ENCODE data around the gene CABP4.
"Not testable (repeated sequence)": the region's sequence is repeated elsewhere in the genome, so short reads cannot be mapped to it uniquely, and the experiment has no call there.

The CABP4 gene

DNA sequence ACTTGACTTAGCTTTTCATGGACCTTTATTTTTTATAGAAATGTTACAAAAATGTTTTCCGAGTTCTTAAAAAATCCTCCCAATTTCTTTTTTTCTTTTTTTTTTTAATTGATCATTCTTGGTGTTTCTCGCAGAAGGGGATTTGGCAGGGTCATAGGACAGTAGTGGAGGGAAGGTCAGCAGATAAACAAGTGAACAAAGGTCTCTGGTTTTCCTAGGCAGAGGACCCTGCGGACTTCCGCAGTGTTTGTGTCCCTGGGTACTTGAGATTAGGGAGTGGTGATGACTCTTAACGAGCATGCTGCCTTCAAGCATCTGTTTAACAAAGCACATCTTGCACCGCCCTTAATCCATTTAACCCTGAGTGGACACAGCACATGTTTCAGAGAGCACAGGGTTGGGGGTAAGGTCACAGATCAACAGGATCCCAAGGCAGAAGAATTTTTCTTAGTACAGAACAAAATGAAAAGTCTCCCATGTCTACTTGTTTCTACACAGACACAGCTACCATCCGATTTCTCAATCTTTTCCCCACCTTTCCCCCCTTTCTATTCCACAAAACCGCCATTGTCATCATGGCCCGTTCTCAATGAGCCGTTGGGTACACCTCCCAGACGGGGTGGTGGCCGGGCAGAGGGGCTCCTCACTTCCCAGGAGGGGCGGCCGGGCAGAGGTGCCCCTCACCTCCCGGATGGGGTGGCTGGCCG, 22.3 kb downstream of the CABP4 start:
- H3K36me3 ChIP-seq (ENCODE audit: control insufficient read depth in 4 of 4, insufficient read depth in 4 of 4, low read length in 3 of 4); DNase-seq; H3K27ac ChIP-seq (ENCODE audit: insufficient read depth in 1 of 2, low read depth in 1 of 2, low read length in 2 of 2, poor library complexity in 1 of 2, severe bottlenecking in 2 of 2); H3K27me3 ChIP-seq (replicated peaks in 2 of 5; ENCODE audit: control insufficient read depth in 4 of 5, insufficient read depth in 5 of 5, low read length in 4 of 5); H3K4me1 ChIP-seq (ENCODE audit: control extremely low read depth in 1 of 4, control insufficient read depth in 4 of 4, insufficient read depth in 4 of 4, low read length in 3 of 4); POLR2A ChIA-PET; H3K9me3 ChIP-seq (ENCODE audit: control extremely low read depth in 1 of 5, control insufficient read depth in 4 of 5, insufficient read depth in 2 of 5, low read depth in 1 of 5, low read length in 4 of 5); H3K4me3 ChIP-seq (ENCODE audit: control insufficient read depth in 1 of 7, extremely low read depth in 1 of 7, insufficient read depth in 4 of 7, low read depth in 2 of 7, low read length in 6 of 7): not testable (repeated sequence)
- CTCF ChIA-PET, result interaction anchor here (0.9 to 1.0 kb wide), 2 partner anchors 52 to 76 kb away, joined by 3 read pairs; partner anchors contain the start of gene PPP1CA
- 86% methylated on average over 1 of the region's 16 CpGs for WGBS (ENCODE audit: insufficient coverage)

- CTCF ChIA-PET, result interaction anchor here (0.6 to 0.7 kb wide), 2 partner anchors 12 to 43 kb away, joined by 3 read pairs; no protein-coding TSS in a partner anchor
- H3K4me3 ChIP-seq (ENCODE audit: control insufficient read depth in 1 of 7, extremely low read depth in 1 of 7, insufficient read depth in 4 of 7, low read depth in 2 of 7, low read length in 6 of 7), result peak overlapping the region; percentile 41 to 86 (median 75)
- H3K27ac ChIP-seq (ENCODE audit: insufficient read depth in 1 of 2, low read depth in 1 of 2, low read length in 2 of 2, poor library complexity in 1 of 2, severe bottlenecking in 2 of 2), result peak overlapping the region; percentile 40 to 81
- no peaks in the 10 kb centered on the region for H3K9me3 ChIP-seq (ENCODE audit: control extremely low read depth in 1 of 5, control insufficient read depth in 4 of 5, insufficient read depth in 2 of 5, low read depth in 1 of 5, low read length in 4 of 5)
- WGBS (ENCODE audit: insufficient coverage), result 34% methylated on average over 15 of the region's 19 CpGs
- peaks cover 0 to 8% (median 2%) of the 10 kb centered on the region in 4 experiments for H3K36me3 ChIP-seq (ENCODE audit: control insufficient read depth in 4 of 4, insufficient read depth in 4 of 4, low read length in 3 of 4)
- H3K4me1 ChIP-seq (ENCODE audit: control extremely low read depth in 1 of 4, control insufficient read depth in 4 of 4, insufficient read depth in 4 of 4, low read length in 3 of 4), result peaks cover 10 to 39% (median 35%) of the 10 kb centered on the region in 4 experiments
- H3K27me3 ChIP-seq (replicated peaks in 2 of 5; ENCODE audit: control insufficient read depth in 4 of 5, insufficient read depth in 5 of 5, low read length in 4 of 5), result no peaks in the 10 kb centered on the region
- DNase-seq, result no peak
- POLR2A ChIA-PET, result interaction anchor here (0.6 kb wide), 1 partner anchor 10 kb away, joined by 3 read pairs; no protein-coding TSS in a partner anchor
These were observed 27.2 kb downstream of the CABP4 start for GRCh38 chr11:67482275-67482826.

- Histone ChIP-seq H3K27ac (ENCODE audit: insufficient read depth in 1 of 2, low read depth in 1 of 2, low read length in 2 of 2, poor library complexity in 1 of 2, severe bottlenecking in 2 of 2) (peak within 1 kb of the TSS; percentile 40 to 81), H3K4me1 (ENCODE audit: control extremely low read depth in 1 of 4, control insufficient read depth in 4 of 4, insufficient read depth in 4 of 4, low read length in 3 of 4) (peaks cover 10 to 39% (median 35%) of the 10 kb centered on the region in 4 experiments), H3K36me3 (ENCODE audit: control insufficient read depth in 4 of 4, insufficient read depth in 4 of 4, low read length in 3 of 4) (peaks cover 0 to 15% (median 10%) of the 10 kb centered on the region in 4 experiments), H3K27me3 (replicated peaks in 2 of 5; ENCODE audit: control insufficient read depth in 4 of 5, insufficient read depth in 5 of 5, low read length in 4 of 5) (no peaks in the 10 kb centered on the region), H3K4me3 (ENCODE audit: control insufficient read depth in 1 of 7, extremely low read depth in 1 of 7, insufficient read depth in 4 of 7, low read depth in 2 of 7, low read length in 6 of 7) (peak within 1 kb of the TSS; percentile 41 to 86 (median 75)), H3K9me3 (ENCODE audit: control extremely low read depth in 1 of 5, control insufficient read depth in 4 of 5, insufficient read depth in 2 of 5, low read depth in 1 of 5, low read length in 4 of 5) (no peaks in the 10 kb centered on the region)
- WGBS (ENCODE audit: insufficient coverage), result 14% methylated on average over 47 of the region's 60 CpGs
- ChIA-PET CTCF (interaction anchor here (0.6 kb wide), 1 partner anchor 44 kb away, joined by 3 read pairs; no protein-coding TSS in a partner anchor), POLR2A (interaction anchor here (0.6 to 0.7 kb wide), 3 partner anchors 11 to 270 kb away, joined by 3 read pairs; no protein-coding TSS in a partner anchor)
- peak; percentile 98 to 99 (median 99) for DNase-seq
These were observed 28.0 kb downstream of the CABP4 start, which contains the start of gene AIP for GRCh38 chr11:67482827-67483798. TSS of gene AIP (plus strand) at chr11:67483026. CDS start at chr11:67483159, 133 bp downstream.

DNA sequence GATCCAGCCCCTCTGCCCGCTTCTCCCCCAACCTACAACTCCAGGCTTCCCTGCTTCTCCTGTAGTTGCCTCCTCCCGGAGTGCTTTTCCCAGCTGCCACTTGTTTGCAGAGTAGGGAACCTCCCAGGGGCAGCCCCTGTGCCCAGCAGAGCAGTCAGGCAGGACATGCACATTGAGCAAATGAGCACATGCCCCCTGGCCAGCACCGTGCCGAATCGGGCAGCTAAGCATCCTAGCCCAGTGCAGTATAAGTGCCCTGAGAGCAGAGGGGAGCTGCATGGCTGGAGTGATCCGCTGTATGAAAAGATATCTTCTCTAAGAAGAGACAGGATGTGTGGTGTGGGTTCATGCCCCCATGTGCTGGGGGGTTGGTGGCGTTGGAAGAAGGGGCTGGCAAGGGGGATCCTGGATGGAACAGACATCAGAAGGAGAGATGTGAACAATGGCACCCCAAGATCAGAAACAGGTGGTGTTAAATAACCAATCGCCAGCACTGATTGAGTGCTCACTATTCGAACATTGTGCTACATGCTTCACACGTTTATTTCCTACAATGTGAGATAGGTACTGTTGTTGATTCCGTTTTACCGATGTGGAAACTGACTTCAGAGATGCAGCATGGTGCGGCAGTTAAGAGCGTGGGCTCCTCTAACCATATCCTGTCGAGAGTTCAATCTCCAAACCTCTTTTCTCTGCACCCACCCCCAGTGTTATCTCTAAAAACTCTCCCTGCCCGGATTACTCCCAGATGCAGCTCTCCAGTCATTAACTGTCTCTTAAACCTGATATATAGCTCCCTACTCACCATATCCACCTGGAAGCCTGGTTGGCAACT, 28.9 kb downstream of the CABP4 start:
- POLR2A ChIA-PET, result interaction anchor here (0.7 kb wide), 1 partner anchor 270 kb away, joined by 3 read pairs; no protein-coding TSS in a partner anchor
- peaks cover 10 to 39% (median 35%) of the 10 kb centered on the region in 4 experiments for H3K4me1 ChIP-seq (ENCODE audit: control extremely low read depth in 1 of 4, control insufficient read depth in 4 of 4, insufficient read depth in 4 of 4, low read length in 3 of 4)
- CTCF ChIA-PET, result interaction anchor here (0.6 to 1.5 kb wide), 3 partner anchors 22 to 127 kb away, joined by 3 to 4 read pairs (median 3); no protein-coding TSS in a partner anchor

DNA sequence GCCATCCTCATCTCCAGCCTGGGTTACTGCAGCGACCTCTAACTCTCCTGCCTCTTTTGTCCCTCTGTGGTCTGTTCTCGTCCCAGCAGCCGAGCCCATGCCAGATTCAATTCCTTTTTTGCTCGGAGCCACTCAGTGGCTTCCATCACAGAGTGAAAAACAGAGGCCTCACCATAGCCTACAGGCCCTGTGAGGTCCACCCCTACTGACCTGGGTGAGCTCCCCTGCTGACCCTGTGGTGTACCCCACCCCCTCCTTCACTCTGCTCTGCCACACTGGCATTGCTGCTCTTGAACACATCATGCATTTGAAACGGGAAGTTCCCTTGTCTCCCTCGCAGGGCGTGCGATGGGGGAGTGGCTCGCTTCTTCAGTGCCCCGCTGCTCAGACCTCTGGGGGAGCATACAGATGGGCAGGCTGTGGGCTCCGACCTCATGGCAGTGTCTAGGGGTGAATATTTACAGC, 29.7 kb downstream of the CABP4 start:
- Histone ChIP-seq H3K27me3 (replicated peaks in 2 of 5; ENCODE audit: control insufficient read depth in 4 of 5, insufficient read depth in 5 of 5, low read length in 4 of 5) (no peaks in the 10 kb centered on the region), H3K9me3 (ENCODE audit: control extremely low read depth in 1 of 5, control insufficient read depth in 4 of 5, insufficient read depth in 2 of 5, low read depth in 1 of 5, low read length in 4 of 5) (no peaks in the 10 kb centered on the region), H3K4me1 (ENCODE audit: control extremely low read depth in 1 of 4, control insufficient read depth in 4 of 4, insufficient read depth in 4 of 4, low read length in 3 of 4) (peaks cover 10 to 39% (median 35%) of the 10 kb centered on the region in 4 experiments), H3K36me3 (ENCODE audit: control insufficient read depth in 4 of 4, insufficient read depth in 4 of 4, low read length in 3 of 4) (peaks cover 2 to 29% (median 21%) of the 10 kb centered on the region in 4 experiments), H3K27ac (ENCODE audit: insufficient read depth in 1 of 2, low read depth in 1 of 2, low read length in 2 of 2, poor library complexity in 1 of 2, severe bottlenecking in 2 of 2) (no peak overlapping the region), H3K4me3 (ENCODE audit: control insufficient read depth in 1 of 7, extremely low read depth in 1 of 7, insufficient read depth in 4 of 7, low read depth in 2 of 7, low read length in 6 of 7) (peak overlapping the region in 3 of 7 experiments; percentile 8 to 33 (median 26))
- CTCF ChIA-PET, result interaction anchor here (1.1 to 1.5 kb wide), 2 partner anchors 22 to 128 kb away, joined by 3 to 4 read pairs; no protein-coding TSS in a partner anchor
- WGBS (ENCODE audit: insufficient coverage), result 45% methylated on average over 7 of the region's 11 CpGs
- POLR2A ChIA-PET, result no interaction called here
- DNase-seq, result peak; percentile 32 to 78 (median 74)

More for the DNA sequence above, 28.9 kb downstream of the CABP4 start:
- Histone ChIP-seq H3K27ac (ENCODE audit: insufficient read depth in 1 of 2, low read depth in 1 of 2, low read length in 2 of 2, poor library complexity in 1 of 2, severe bottlenecking in 2 of 2) (peak overlapping the region in 1 of 2 experiments; percentile 81), H3K27me3 (replicated peaks in 2 of 5; ENCODE audit: control insufficient read depth in 4 of 5, insufficient read depth in 5 of 5, low read length in 4 of 5) (no peaks in the 10 kb centered on the region), H3K36me3 (ENCODE audit: control insufficient read depth in 4 of 4, insufficient read depth in 4 of 4, low read length in 3 of 4) (peaks cover 0 to 20% (median 13%) of the 10 kb centered on the region in 4 experiments), H3K4me3 (ENCODE audit: control insufficient read depth in 1 of 7, extremely low read depth in 1 of 7, insufficient read depth in 4 of 7, low read depth in 2 of 7, low read length in 6 of 7) (peak overlapping the region in 4 of 7 experiments; percentile 8 to 86 (median 72)), H3K9me3 (ENCODE audit: control extremely low read depth in 1 of 5, control insufficient read depth in 4 of 5, insufficient read depth in 2 of 5, low read depth in 1 of 5, low read length in 4 of 5) (no peaks in the 10 kb centered on the region)
- WGBS (ENCODE audit: insufficient coverage), result 82% methylated on average over 14 of the region's 16 CpGs
- no peak for DNase-seq

Data from common myeloid progenitor, CD34-positive (primary cell).